CD4-positive, alpha-beta T cell treated with Interleukin-6 for 4 hours (primary cell): ENCODE measurements around the gene LRIG1.
A peak's percentile ranks its signal among the peaks of the same experiment; 100 is the strongest.

Source experiments
- DNase-seq: peaks from one replicate; pipeline ENCODE4 v3.0.0-alpha.2; 2020; ENCODE audit warnings: mixed read lengths

The LRIG1 gene

DNA sequence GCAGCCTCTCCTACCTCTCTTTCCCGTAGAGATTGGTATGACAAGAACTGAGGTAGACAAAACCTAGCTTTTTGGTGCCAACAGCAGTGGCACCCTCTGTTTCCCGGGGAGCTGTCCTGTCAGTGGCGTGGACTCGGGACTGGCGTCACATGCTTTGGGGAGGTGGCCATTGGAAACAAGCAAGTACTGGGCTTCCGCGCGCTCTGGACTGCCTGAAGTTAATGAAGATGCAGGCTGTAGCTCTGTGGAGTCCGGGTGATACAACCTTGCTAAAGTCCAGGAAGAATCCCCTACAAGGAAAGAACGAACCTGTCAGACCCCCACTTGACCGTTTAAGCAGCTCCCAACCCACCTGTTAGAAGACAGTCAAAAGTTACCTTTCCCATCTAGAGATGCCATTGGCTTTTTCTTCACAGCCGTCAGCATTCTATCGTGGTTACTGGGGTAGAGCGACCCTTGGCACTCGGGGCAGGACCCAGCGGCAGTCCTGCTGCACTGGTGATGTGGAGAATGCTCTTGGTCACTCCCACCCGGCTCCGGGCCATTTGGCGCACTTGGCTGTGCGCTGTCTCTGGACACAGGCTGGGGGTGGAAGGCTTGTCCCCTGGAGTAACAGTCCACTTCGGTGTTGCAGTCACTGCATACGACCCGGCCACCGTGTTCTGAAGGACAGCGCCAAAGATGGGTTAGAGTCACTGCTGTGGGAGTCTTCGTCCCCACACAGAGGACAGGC, 120.5 kb downstream of the LRIG1 start:
- no peak for DNase-seq

DNA sequence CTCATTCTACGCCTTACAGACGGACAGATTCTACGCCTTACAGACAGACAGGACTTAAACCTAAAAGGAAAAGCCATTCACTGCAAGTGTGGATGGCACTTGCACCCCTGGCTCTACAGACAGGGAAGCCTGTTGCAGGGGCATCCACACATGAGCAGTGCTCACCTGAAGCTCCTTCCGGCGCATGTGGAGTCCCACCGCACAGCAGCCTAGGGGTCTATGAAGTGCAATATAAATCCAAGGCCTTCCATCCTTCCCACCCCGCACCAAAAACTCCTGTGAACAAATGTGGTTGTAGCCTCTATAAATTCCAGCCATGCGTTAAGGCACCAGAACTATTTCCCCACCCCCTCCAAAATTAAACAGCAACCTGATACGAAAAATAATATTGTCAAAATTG, 121.3 kb downstream of the LRIG1 start:
- DNase-seq = no peak

GRCh38 chr3:66378256-66378655, 122.6 kb downstream of the LRIG1 start:
- peak; percentile 58 for DNase-seq

DNA sequence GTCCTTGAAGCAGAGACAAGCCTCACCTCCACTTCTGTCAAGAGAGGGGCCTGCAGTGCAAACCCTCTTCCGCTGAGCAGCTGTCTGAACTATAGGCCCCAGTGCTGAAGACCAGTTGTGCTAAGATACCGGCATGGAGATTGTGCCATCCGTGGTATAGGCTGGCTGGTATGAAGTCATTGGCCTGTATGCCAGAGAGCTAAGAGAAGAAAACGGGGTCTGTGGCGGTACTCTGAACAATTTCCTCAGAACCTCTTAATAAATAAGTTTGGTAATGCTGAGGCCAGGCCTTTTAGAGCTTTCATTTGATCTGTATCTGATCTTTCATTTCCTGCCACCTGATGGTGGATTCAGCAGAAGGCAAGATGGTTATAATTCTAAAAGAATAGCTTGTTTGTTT, 123.0 kb downstream of the LRIG1 start:
- DNase-seq = peak; percentile 21

GRCh38 chr3:66376568-66376967, 124.3 kb downstream of the LRIG1 start:
- no peak for DNase-seq

- peak; percentile 58 for DNase-seq
These were observed 128.0 kb downstream of the LRIG1 start for GRCh38 chr3:66372681-66373350.

- no peak for DNase-seq
These were observed 129.4 kb downstream of the LRIG1 start for GRCh38 chr3:66371432-66371831.

GRCh38 chr3:66370179-66370578, 130.6 kb downstream of the LRIG1 start:
- no peak for DNase-seq

DNA sequence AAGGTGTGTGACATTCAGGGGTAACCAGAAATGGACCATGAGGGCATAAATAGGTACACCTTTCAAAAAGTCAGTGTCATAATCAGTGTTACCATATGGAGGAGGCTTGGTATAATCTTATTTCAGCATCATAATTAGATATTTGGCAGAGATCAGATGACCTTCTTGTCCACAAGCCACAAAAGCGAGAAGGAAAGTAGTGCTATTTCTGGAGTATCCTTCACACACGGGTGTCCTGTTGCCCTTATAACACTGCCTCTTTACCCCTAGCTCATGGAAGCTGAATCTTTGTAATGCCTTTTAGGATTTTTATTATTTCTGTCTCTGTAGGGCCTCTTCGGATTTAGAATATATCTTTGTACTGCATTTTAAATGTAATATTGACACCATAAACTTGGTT, 132.8 kb downstream of the LRIG1 start:
- DNase-seq = no peak

DNA sequence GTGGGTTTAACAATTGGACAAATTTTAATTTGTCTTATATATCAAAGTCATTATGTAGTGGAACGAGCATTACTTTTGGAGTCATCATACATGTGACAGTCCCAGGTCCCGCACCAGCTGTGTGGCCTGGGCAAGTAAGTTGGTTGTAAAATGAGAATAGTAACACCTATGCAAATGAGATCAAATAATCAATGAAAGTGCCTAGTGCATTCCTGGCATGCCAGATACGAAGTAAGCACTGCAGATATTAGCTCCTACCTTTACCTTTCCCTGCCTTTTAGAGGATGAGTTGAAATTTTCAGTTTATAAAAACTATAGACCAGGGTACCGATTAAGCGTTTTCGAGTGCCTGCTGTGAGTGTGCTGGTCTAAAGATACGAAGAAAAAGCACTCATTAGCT, 134.1 kb downstream of the LRIG1 start:
- DNase-seq = no peak

GRCh38 chr3:66365080-66365479, 135.7 kb downstream of the LRIG1 start:
- DNase-seq = no peak

GRCh38 chr3:66363148-66363547, 137.7 kb downstream of the LRIG1 start:
- no peak for DNase-seq

- DNase-seq = no peak
These were observed 138.3 kb downstream of the LRIG1 start for GRCh38 chr3:66362541-66362941.

- no peak for DNase-seq
These were observed 139.5 kb downstream of the LRIG1 start for GRCh38 chr3:66361356-66361755.

GRCh38 chr3:66355997-66356396, 144.8 kb downstream of the LRIG1 start:
- no peak for DNase-seq

- DNase-seq = no peak
These were observed 145.4 kb downstream of the LRIG1 start for GRCh38 chr3:66355394-66355793.

DNA sequence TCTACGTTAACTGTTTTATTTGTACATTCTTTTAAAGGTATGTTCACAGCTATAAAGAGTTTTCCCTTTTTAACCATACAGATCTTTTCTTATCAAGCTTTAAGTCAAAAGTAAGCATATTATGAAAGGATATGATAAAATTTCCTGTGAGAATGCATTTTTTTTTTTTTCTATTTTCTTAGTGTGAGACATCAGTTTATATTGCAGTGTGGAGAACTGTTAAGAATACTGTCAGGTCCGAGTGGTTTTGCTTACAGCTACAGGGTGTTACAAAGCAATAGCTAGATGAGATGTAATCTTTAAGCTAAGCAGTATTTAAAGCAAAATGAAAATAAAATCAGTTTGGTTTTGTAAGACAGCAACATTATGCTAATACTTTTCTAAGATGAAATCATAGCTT, 146.8 kb downstream of the LRIG1 start:
- no peak for DNase-seq

GRCh38 chr3:66353530-66353929, 147.3 kb downstream of the LRIG1 start:
- no peak for DNase-seq

- DNase-seq = no peak
These were observed 147.8 kb downstream of the LRIG1 start for GRCh38 chr3:66353039-66353438.

DNA sequence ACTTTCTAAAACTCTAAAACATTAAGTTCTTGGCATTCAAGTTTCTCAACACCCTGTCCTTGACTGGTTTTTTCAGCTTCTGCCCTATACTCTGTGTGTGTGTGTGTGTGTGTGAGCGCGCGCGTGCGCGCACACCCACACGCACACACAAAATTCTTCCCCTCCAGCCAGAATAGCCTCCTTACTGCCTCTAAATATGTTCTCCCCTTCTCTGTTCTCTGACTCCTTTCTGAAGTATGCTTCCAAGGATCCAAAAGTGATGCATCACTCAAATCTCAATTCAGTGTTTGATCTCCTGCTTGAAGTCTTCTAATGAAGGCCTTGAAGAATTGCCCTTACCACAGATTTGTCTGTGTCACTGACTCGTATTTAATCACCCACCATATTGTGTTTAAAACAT, 150.2 kb downstream of the LRIG1 start:
- no peak for DNase-seq

- DNase-seq = no peak
These were observed 152.1 kb downstream of the LRIG1 start for GRCh38 chr3:66348704-66349103.

GRCh38 chr3:66344848-66345578, 155.8 kb downstream of the LRIG1 start:
- DNase-seq = no peak

- no peak for DNase-seq
These were observed 156.4 kb downstream of the LRIG1 start for GRCh38 chr3:66344391-66344811.
